ENCODE results near the gene SYNE2.

The SYNE2 gene

GRCh38 chr14:63908667-63909264, 56.0 kb downstream of the SYNE2 start:
- DNase-seq (ENCODE audit: low spot score), result no peak

GRCh38 chr14:63909984-63910383, 57.2 kb downstream of the SYNE2 start:
- DNase-seq (ENCODE audit: low spot score), result no peak

DNA sequence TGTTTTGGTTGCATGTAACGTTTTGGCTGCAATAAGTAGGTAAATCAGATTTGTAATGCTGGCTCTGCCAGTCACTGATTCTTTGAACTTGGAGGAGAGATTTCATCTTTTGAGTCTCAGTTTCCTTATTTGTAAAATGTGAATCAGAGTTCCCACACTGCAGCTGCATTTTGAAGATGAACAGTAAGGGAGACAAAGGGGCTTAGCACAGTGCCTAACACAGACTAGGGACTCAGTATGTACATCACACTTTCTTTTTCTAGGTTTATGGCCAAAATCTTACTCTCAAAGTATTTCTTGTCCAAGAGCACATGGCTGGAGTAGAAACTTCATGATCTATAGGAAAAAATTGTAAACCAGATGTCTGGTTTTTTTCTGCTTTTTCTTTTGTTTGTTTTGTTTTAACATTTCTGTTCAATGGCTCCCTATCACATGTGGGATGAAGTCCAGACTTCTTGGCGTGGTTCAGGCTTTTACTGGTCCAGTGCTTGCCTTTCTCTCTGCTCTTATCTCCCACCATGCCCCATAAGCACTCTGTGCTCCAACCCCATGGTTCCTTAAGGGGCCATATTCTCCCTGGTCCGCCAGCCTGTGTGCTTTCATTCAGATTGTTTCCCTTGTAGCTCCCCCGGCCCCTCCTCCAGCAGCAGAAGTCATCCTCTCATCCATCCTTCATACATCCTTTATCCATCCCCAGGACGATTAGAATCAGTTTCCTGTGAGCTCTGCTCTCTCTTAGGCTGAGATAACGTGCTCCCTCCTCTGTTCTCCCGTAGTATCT, 58.0 kb downstream of the SYNE2 start:
- no peak for DNase-seq (ENCODE audit: low spot score)

GRCh38 chr14:63911404-63911803, 58.6 kb downstream of the SYNE2 start:
- DNase-seq (ENCODE audit: low spot score), result no peak

GRCh38 chr14:63912286-63912685, 59.5 kb downstream of the SYNE2 start:
- DNase-seq (ENCODE audit: low spot score), result no peak

- peak; percentile 85 for DNase-seq (ENCODE audit: low spot score)
These were observed 65.6 kb downstream of the SYNE2 start for GRCh38 chr14:63918411-63918810.

GRCh38 chr14:63922696-63923421, 70.1 kb downstream of the SYNE2 start:
- DNase-seq (ENCODE audit: low spot score), result peak; percentile 75

- DNase-seq (ENCODE audit: low spot score), result no peak
These were observed 70.6 kb downstream of the SYNE2 start for GRCh38 chr14:63923422-63923752.

GRCh38 chr14:63924375-63924774, 71.6 kb downstream of the SYNE2 start:
- DNase-seq (ENCODE audit: low spot score), result no peak

DNA sequence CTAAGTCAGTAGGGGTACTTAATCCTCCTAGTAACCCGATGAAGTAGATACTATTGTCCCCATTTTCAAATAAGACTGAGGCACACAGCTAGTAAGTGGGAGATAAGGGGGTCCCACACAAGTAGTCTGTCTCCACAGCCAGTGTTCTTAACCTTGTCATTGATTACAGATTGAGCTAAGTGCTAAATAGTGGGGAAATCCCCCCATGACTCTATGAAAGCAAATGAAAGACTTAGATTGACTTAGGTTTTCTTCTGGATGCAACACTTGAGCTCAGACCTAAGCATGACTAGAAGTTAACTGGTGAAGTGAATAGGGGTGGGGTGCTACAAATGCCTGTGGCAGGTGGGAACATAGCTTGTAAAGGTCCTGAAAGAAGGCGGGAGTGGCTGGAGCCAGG, 73.8 kb downstream of the SYNE2 start:
- DNase-seq (ENCODE audit: low spot score), result no peak

- no peak for DNase-seq (ENCODE audit: low spot score)
These were observed 76.0 kb downstream of the SYNE2 start for GRCh38 chr14:63928744-63929174.

- DNase-seq (ENCODE audit: low spot score), result peak; percentile 29
These were observed 80.3 kb downstream of the SYNE2 start for GRCh38 chr14:63933110-63933509.

- no peak for DNase-seq (ENCODE audit: low spot score)
These were observed 80.9 kb downstream of the SYNE2 start for GRCh38 chr14:63933711-63934110.

GRCh38 chr14:63938198-63939005, 85.6 kb downstream of the SYNE2 start:
- DNase-seq (ENCODE audit: low spot score), result peak; percentile 68

DNA sequence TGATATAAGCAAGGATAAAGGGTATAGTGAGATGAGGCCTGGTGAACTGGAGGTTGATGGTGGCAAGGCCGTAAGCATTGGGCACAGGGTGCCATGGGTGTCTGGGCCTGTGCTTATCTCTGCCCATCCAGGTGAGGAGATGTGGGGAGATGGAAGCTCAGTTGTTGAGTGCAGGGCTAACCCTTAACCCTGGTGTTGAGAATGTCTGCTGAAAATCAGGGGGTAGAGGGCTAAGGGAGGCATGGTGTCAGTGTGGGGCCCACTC, 86.1 kb downstream of the SYNE2 start:
- DNase-seq (ENCODE audit: low spot score), result no peak

GRCh38 chr14:63940387-63940786, 87.6 kb downstream of the SYNE2 start:
- no peak for DNase-seq (ENCODE audit: low spot score)

GRCh38 chr14:63941023-63941422, 88.2 kb downstream of the SYNE2 start:
- no peak for DNase-seq (ENCODE audit: low spot score)

GRCh38 chr14:63949696-63950095, 96.9 kb downstream of the SYNE2 start:
- DNase-seq (ENCODE audit: low spot score), result no peak

- no peak for DNase-seq (ENCODE audit: low spot score)
These were observed 98.2 kb downstream of the SYNE2 start for GRCh38 chr14:63951021-63951420.

GRCh38 chr14:63951429-63951828, 98.6 kb downstream of the SYNE2 start:
- DNase-seq (ENCODE audit: low spot score), result no peak

DNA sequence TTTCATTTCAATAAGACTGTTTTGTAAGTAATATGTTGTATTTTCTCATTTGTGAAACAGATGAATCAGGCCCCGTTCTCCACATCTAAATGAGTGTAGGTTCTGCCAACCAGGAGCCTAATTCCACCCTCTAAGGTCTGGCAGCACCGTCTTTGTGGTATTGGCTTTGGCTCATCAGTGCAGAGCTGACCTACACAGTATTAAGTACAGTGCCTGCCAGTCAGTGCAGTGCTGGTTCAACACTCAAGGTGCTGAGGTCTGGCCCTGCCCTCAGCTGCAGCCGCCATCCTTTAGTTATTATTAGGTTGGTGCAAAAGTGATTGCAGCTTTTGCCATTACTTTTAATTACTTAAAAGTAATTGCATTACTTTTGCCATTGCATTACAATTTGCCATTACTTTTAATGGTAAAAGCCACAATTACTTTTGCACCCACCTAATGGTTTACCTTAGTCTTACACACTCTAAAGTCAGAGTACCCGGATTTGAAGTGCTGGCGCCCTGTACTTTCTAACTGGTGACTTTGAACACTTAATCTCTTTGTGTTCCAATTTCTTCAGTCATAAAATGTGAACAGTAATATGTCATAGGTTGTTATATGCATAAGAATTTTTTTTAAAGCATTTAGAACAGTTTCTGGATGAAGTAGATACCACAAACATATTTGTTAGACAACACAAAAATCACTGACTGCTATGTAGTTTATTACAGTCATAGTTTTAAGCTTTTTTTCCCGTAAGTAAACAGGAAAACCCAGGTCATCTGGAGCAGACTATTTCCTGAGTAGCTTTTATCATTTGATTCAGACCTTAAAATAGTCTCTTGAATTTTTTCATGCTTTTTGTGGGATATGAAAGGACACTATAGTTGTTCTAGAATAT, 99.5 kb downstream of the SYNE2 start:
- DNase-seq (ENCODE audit: low spot score), result no peak

Measured in kidney tubule cell (primary cell).